Keratinocyte (primary cell): Measurements from ENCODE around the gene GFOD1.

Source experiments
- EZH2 ChIP-seq: IDR thresholded peaks from one replicate; pipeline ENCODE4 v1.6.1; 2012; ENCODE audit warnings: inconsistent platforms, mild to moderate bottlenecking, low read length, moderate library complexity
- TF ChIP-seq, protein P1 (sequence below), 3 experiments: IDR thresholded peaks in 1 of 3; conservative IDR thresholded peaks in 1 of 3; optimal IDR thresholded peaks in 1 of 3; 2 replicates in 2 of 3; 3 replicates in 1 of 3; pipeline versions ENCODE3 to v1.5.1; 2011; ENCODE audit warnings: low read length in 3 of 3, mild to moderate bottlenecking in 3 of 3, moderate library complexity in 2 of 3, control low read depth in 1 of 3, inconsistent platforms in 1 of 3; ENCODE audit not compliant: insufficient read depth in 2 of 3; ENCODE audit errors: extremely low read depth in 1 of 3

DNA sequence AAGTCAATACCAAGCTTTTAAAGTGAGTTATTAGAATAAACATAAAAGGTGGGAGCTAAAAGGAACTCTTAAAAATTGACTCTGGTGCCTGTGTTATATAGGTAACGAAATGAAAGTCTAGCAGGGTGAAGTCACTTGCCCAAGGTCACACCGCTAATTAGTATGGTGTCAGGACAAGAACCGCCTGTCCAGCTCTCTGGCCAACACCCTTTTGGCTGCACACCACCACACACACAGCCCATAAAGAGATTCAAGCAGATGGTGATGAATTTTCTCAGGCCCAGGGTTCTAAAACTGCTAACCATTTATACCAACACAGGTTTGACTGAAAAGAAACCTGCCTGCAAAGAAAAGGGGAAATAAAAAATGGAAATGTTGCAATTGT, 20.2 kb downstream of the GFOD1 start:
- TF ChIP-seq, protein P1, sequence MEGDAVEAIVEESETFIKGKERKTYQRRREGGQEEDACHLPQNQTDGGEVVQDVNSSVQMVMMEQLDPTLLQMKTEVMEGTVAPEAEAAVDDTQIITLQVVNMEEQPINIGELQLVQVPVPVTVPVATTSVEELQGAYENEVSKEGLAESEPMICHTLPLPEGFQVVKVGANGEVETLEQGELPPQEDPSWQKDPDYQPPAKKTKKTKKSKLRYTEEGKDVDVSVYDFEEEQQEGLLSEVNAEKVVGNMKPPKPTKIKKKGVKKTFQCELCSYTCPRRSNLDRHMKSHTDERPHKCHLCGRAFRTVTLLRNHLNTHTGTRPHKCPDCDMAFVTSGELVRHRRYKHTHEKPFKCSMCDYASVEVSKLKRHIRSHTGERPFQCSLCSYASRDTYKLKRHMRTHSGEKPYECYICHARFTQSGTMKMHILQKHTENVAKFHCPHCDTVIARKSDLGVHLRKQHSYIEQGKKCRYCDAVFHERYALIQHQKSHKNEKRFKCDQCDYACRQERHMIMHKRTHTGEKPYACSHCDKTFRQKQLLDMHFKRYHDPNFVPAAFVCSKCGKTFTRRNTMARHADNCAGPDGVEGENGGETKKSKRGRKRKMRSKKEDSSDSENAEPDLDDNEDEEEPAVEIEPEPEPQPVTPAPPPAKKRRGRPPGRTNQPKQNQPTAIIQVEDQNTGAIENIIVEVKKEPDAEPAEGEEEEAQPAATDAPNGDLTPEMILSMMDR (optimal IDR thresholded peaks at IDR 0.05 in 1 of 3, IDR thresholded peaks at IDR 0.05 in 1 of 3, conservative IDR thresholded peaks at IDR 0.05 in 1 of 3; ENCODE audit: extremely low read depth in 1 of 3, insufficient read depth in 2 of 3, low read length in 3 of 3): no peak
- TF ChIP-seq EZH2: no peak
